ENCODE measurements around the gene SLC39A11.
"Not testable (repeated sequence)": the region's sequence is repeated elsewhere in the genome, so short reads cannot be mapped to it uniquely, and the experiment has no call there.

Gene SLC39A11

DNA sequence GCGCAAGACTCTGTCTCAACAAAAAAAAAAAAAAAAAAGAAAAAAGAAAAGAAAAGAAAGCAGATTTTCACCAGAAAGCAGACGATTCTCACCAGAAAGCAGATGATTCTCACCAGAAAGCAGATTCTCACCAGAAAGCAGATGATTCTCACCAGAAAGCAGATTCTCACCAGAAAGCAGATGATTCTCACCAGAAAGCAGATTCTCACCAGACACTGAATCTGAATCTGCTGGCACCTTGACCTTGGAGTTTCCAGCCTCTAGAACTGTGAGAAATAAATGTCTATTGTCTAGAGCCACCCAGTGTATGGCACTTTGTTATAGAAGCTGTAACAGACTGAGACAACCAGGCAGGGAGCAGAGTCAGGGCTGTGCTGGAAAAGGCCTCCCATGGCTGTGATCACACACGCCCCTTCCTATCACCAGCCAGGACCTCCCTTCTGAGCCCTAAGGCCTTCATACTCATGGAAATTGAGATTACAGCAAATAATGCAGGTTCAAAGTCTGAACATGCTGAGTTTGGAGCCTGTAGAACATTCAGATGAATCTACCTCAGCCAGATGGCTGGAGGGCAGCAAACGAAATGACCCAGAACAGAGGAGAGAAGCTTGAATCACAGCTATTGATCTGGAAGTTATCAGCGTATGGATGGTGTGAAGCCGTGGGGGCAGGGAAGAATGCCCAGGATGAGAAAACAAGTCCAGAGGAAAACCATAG lies 309.3 kb downstream of the SLC39A11 start:
- ATAC-seq, result no peak; the same call in 1 of the 3 replicates
- TF ChIP-seq PPARA (CRISPR knock-in tag; IDR thresholded peaks at IDR 0.05; ENCODE audit: borderline replicate concordance), result no peak
- no peak for TF ChIP-seq ZFP3 (CRISPR knock-in tag; IDR thresholded peaks at IDR 0.05)
- TF ChIP-seq, protein P1, sequence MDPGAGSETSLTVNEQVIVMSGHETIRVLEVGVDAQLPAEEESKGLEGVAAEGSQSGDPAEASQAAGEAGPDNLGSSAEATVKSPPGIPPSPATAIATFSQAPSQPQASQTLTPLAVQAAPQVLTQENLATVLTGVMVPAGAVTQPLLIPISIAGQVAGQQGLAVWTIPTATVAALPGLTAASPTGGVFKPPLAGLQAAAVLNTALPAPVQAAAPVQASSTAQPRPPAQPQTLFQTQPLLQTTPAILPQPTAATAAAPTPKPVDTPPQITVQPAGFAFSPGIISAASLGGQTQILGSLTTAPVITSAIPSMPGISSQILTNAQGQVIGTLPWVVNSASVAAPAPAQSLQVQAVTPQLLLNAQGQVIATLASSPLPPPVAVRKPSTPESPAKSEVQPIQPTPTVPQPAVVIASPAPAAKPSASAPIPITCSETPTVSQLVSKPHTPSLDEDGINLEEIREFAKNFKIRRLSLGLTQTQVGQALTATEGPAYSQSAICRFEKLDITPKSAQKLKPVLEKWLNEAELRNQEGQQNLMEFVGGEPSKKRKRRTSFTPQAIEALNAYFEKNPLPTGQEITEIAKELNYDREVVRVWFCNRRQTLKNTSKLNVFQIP (CRISPR knock-in tag; IDR thresholded peaks at IDR 0.05; ENCODE audit: borderline replicate concordance, low read depth), result no peak
- no peak for TF ChIP-seq GLIS3 (CRISPR knock-in tag; IDR thresholded peaks at IDR 0.05)

DNA sequence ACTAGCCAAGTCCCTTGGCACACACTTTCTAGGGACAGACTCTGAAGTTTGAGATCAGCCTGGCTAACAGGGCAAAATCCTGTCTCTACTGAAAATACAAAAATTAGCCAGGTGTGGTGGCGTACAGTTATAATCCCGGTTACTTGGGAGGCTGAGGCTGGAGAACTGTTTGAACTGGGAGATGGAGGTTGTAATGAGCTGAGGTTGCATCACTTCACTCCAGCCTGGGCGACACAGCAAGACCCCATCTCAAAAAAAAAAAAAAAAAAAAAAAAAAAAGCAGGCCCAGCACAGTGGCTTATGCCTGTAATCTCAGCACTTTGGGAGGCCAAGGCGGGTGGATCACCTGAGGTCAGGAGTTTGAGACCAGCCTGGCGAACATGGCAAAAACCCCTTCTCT lies 310.1 kb downstream of the SLC39A11 start:
- not testable (repeated sequence) for ATAC-seq

DNA sequence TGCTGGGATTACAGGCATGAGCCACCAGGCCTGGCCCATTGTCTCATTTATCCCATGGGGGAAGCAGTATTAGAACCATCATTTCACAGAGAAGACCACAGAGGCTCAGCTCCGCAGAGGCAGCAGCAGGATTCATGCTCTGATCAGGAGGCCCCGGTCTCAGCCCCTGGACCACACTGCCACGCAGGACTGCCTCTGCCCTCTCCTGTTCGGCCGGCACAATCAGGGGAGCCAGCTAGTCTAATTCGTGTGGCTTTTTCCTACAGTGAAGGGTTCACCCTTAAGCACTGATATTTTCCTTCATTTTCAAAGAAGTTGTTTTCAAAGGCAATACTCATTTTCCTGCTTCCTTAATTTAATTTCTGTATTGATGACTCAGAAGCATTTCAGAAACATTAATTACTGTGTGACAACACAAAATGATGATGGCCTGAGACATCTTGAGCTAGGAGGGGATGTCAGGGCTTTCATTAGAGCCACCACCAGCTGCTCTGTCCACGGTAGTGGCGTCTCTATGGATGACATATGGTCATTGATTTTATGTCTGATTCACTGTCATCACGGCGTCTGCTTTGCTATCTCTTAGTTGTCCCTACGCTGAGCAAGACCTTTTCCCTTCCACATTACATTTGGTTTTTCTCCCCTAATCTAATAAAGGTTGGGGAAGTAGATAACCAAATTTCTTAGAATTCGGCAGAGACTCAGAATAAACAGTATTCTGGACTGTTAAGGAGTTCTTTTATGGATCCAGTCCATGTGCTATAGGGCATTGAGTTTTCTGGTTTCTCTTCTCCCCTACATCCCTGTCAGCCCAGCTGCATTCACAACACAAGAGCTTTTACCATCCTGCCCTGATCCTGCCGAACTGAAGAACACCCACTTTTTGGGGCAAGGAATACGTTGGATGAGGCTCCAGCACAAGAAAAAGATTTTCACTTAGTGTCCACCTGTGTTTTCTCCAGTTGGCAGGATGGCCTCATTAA lies 314.0 kb downstream of the SLC39A11 start:
- peak; percentile 71 for ATAC-seq
- TF ChIP-seq, protein P2, sequence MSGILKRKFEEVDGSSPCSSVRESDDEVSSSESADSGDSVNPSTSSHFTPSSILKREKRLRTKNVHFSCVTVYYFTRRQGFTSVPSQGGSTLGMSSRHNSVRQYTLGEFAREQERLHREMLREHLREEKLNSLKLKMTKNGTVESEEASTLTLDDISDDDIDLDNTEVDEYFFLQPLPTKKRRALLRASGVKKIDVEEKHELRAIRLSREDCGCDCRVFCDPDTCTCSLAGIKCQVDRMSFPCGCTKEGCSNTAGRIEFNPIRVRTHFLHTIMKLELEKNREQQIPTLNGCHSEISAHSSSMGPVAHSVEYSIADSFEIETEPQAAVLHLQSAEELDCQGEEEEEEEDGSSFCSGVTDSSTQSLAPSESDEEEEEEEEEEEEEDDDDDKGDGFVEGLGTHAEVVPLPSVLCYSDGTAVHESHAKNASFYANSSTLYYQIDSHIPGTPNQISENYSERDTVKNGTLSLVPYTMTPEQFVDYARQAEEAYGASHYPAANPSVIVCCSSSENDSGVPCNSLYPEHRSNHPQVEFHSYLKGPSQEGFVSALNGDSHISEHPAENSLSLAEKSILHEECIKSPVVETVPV (CRISPR knock-in tag; IDR thresholded peaks at IDR 0.05), result peak; percentile 11; the same call in 1 of the 2 replicates
- TF ChIP-seq ZNF8 (CRISPR knock-in tag; IDR thresholded peaks at IDR 0.05), result no peak
- 0 out of 2 replicates have a peak, but pooled peaks have one; percentile 24 for TF ChIP-seq ZFP3 (CRISPR knock-in tag; IDR thresholded peaks at IDR 0.05)
- TF ChIP-seq TCF4 (CRISPR knock-in tag; IDR thresholded peaks at IDR 0.05; ENCODE audit: borderline replicate concordance), result peak; percentile 79
- TF ChIP-seq RARB (CRISPR knock-in tag; IDR thresholded peaks at IDR 0.05), result no peak
- TF ChIP-seq ZC3H10 (CRISPR knock-in tag; IDR thresholded peaks at IDR 0.05), result no peak
- TF ChIP-seq, protein P3, sequence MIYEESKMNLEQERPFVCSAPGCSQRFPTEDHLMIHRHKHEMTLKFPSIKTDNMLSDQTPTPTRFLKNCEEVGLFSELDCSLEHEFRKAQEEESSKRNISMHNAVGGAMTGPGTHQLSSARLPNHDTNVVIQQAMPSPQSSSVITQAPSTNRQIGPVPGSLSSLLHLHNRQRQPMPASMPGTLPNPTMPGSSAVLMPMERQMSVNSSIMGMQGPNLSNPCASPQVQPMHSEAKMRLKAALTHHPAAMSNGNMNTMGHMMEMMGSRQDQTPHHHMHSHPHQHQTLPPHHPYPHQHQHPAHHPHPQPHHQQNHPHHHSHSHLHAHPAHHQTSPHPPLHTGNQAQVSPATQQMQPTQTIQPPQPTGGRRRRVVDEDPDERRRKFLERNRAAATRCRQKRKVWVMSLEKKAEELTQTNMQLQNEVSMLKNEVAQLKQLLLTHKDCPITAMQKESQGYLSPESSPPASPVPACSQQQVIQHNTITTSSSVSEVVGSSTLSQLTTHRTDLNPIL (CRISPR knock-in tag; IDR thresholded peaks at IDR 0.05; ENCODE audit: low read depth), result peak; percentile 22; the same call in 1 of the 2 replicates
- no peak for TF ChIP-seq CSDC2 (CRISPR knock-in tag; IDR thresholded peaks at IDR 0.05)
- TF ChIP-seq OSR1 (CRISPR knock-in tag; IDR thresholded peaks at IDR 0.05), result no peak
- TF ChIP-seq ZNF565 (CRISPR knock-in tag; conservative IDR thresholded peaks at IDR 0.05; ENCODE audit: low read depth), result no peak
- TF ChIP-seq ZFP30 (CRISPR knock-in tag; IDR thresholded peaks at IDR 0.05), result no peak
- TF ChIP-seq, protein P1 (CRISPR knock-in tag; IDR thresholded peaks at IDR 0.05; ENCODE audit: borderline replicate concordance, low read depth), result no peak
- no peak; the same call in 1 of the 2 replicates for TF ChIP-seq ESRRG (CRISPR knock-in tag; IDR thresholded peaks at IDR 0.05)
- TF ChIP-seq, protein P4, sequence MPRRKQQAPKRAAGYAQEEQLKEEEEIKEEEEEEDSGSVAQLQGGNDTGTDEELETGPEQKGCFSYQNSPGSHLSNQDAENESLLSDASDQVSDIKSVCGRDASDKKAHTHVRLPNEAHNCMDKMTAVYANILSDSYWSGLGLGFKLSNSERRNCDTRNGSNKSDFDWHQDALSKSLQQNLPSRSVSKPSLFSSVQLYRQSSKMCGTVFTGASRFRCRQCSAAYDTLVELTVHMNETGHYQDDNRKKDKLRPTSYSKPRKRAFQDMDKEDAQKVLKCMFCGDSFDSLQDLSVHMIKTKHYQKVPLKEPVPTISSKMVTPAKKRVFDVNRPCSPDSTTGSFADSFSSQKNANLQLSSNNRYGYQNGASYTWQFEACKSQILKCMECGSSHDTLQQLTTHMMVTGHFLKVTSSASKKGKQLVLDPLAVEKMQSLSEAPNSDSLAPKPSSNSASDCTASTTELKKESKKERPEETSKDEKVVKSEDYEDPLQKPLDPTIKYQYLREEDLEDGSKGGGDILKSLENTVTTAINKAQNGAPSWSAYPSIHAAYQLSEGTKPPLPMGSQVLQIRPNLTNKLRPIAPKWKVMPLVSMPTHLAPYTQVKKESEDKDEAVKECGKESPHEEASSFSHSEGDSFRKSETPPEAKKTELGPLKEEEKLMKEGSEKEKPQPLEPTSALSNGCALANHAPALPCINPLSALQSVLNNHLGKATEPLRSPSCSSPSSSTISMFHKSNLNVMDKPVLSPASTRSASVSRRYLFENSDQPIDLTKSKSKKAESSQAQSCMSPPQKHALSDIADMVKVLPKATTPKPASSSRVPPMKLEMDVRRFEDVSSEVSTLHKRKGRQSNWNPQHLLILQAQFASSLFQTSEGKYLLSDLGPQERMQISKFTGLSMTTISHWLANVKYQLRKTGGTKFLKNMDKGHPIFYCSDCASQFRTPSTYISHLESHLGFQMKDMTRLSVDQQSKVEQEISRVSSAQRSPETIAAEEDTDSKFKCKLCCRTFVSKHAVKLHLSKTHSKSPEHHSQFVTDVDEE (CRISPR knock-in tag; IDR thresholded peaks at IDR 0.05), result peak; percentile 86
- TF ChIP-seq ARNTL (CRISPR knock-in tag; IDR thresholded peaks at IDR 0.05; ENCODE audit: borderline replicate concordance, low read depth), result no peak
- TF ChIP-seq, protein P5, sequence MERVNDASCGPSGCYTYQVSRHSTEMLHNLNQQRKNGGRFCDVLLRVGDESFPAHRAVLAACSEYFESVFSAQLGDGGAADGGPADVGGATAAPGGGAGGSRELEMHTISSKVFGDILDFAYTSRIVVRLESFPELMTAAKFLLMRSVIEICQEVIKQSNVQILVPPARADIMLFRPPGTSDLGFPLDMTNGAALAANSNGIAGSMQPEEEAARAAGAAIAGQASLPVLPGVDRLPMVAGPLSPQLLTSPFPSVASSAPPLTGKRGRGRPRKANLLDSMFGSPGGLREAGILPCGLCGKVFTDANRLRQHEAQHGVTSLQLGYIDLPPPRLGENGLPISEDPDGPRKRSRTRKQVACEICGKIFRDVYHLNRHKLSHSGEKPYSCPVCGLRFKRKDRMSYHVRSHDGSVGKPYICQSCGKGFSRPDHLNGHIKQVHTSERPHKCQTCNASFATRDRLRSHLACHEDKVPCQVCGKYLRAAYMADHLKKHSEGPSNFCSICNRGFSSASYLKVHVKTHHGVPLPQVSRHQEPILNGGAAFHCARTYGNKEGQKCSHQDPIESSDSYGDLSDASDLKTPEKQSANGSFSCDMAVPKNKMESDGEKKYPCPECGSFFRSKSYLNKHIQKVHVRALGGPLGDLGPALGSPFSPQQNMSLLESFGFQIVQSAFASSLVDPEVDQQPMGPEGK (CRISPR knock-in tag; IDR thresholded peaks at IDR 0.05; ENCODE audit: borderline replicate concordance), result 0 out of 2 replicates have a peak, but pooled peaks have one; percentile 53
- no peak for TF ChIP-seq SNAI2 (CRISPR knock-in tag; IDR thresholded peaks at IDR 0.05)
- TF ChIP-seq BACH2 (CRISPR knock-in tag; IDR thresholded peaks at IDR 0.05; ENCODE audit: borderline replicate concordance), result no peak
- no peak for TF ChIP-seq GLIS3 (CRISPR knock-in tag; IDR thresholded peaks at IDR 0.05)
- no peak for TF ChIP-seq TOX (CRISPR knock-in tag; IDR thresholded peaks at IDR 0.05; ENCODE audit: borderline replicate concordance)
- TF ChIP-seq ISL1 (CRISPR knock-in tag; IDR thresholded peaks at IDR 0.05), result peak; percentile 84
- TF ChIP-seq ZNF70 (CRISPR knock-in tag; IDR thresholded peaks at IDR 0.05), result no peak
- TF ChIP-seq PPARA (CRISPR knock-in tag; IDR thresholded peaks at IDR 0.05; ENCODE audit: borderline replicate concordance), result no peak

Measured in SK-N-SH treated with all-trans-retinoic acid at 6 μM for 48 hours (cell line).